ENCODE measurements around the gene HSPA9. TPM values are rescaled to one million over a fixed set of nuclear protein-coding genes. Genes with fewer than 3 reads are reported as not detected.

Gene HSPA9
- polyA plus RNA-seq, 1 donor (not counting 4 experiments of a cell fraction or from before 2014, with no cell fraction given): 195 TPM

- FAIRE-seq: no peak
- Histone ChIP-seq H3K27me3 (ENCODE audit: control insufficient read depth, extremely low read depth, insufficient read depth, low read length) (no peaks in the 10 kb centered on the region), H3K9me1 (ENCODE audit: control insufficient read depth, extremely low read depth, insufficient read depth, low read length) (no peaks in the 10 kb centered on the region), H2AFZ (ENCODE audit: control insufficient read depth, low read length) (no peak overlapping the region), H3K9ac (ENCODE audit: control insufficient read depth, extremely low read depth, insufficient read depth, low read length) (no peak overlapping the region), H3K4me2 (ENCODE audit: control insufficient read depth, extremely low read depth, insufficient read depth, low read depth, low read length) (no peak overlapping the region), H3K4me3 (ENCODE audit: control insufficient read depth in 2 of 3, extremely low read depth in 1 of 3, insufficient read depth in 2 of 3, low read depth in 1 of 3, low read length in 3 of 3) (no peak overlapping the region), H3K4me1 (ENCODE audit: control insufficient read depth, extremely low read depth, insufficient read depth, low read length) (no peaks in the 10 kb centered on the region), H3K36me3 (ENCODE audit: control insufficient read depth in 2 of 2, extremely low read depth in 1 of 2, insufficient read depth in 2 of 2, low read length in 2 of 2) (peaks cover 42 to 49% of the 10 kb centered on the region in 2 experiments), H4K20me1 (ENCODE audit: control insufficient read depth, extremely low read depth, insufficient read depth, low read length) (peaks cover 25% of the 10 kb centered on the region), H3K9me3 (ENCODE audit: control insufficient read depth, low read depth, low read length) (no peaks in the 10 kb centered on the region), H3K27ac (ENCODE audit: control insufficient read depth, insufficient read depth, low read length) (no peak overlapping the region), H3K79me2 (ENCODE audit: control insufficient read depth, insufficient read depth, low read length) (peaks cover 75% of the 10 kb centered on the region)
- DNase-seq (ENCODE audit: low read depth, low spot score): no peak
- dilution Hi-C loops (cut with MboI; ENCODE audit: extremely low pct_ligation_motif_present, low sequenced_read_pairs): no loop called here
- TF ChIP-seq CTCF (optimal IDR thresholded peaks at IDR 0.05 in 1 of 3, IDR thresholded peaks at IDR 0.05 in 1 of 3, conservative IDR thresholded peaks at IDR 0.05 in 1 of 3; ENCODE audit: extremely low read depth in 1 of 3, insufficient read depth in 2 of 3, low read length in 3 of 3): no peak
Observed at GRCh38 chr5:138566792-138567191, 8.4 kb downstream of the HSPA9 start.

- Histone ChIP-seq H3K4me2 (ENCODE audit: control insufficient read depth, extremely low read depth, insufficient read depth, low read depth, low read length) (no peak overlapping the region), H2AFZ (ENCODE audit: control insufficient read depth, low read length) (no peak overlapping the region), H3K36me3 (ENCODE audit: control insufficient read depth in 2 of 2, extremely low read depth in 1 of 2, insufficient read depth in 2 of 2, low read length in 2 of 2) (peaks cover 45% of the 10 kb centered on the region in 2 experiments), H3K27ac (ENCODE audit: control insufficient read depth, insufficient read depth, low read length) (no peak overlapping the region), H3K27me3 (ENCODE audit: control insufficient read depth, extremely low read depth, insufficient read depth, low read length) (no peaks in the 10 kb centered on the region), H4K20me1 (ENCODE audit: control insufficient read depth, extremely low read depth, insufficient read depth, low read length) (peaks cover 18% of the 10 kb centered on the region), H3K9ac (ENCODE audit: control insufficient read depth, extremely low read depth, insufficient read depth, low read length) (no peak overlapping the region), H3K79me2 (ENCODE audit: control insufficient read depth, insufficient read depth, low read length) (peaks cover 68% of the 10 kb centered on the region), H3K4me3 (ENCODE audit: control insufficient read depth in 2 of 3, extremely low read depth in 1 of 3, insufficient read depth in 2 of 3, low read depth in 1 of 3, low read length in 3 of 3) (no peak overlapping the region), H3K9me3 (ENCODE audit: control insufficient read depth, low read depth, low read length) (no peaks in the 10 kb centered on the region), H3K4me1 (ENCODE audit: control insufficient read depth, extremely low read depth, insufficient read depth, low read length) (no peaks in the 10 kb centered on the region), H3K9me1 (ENCODE audit: control insufficient read depth, extremely low read depth, insufficient read depth, low read length) (no peaks in the 10 kb centered on the region)
- no peak for FAIRE-seq
- dilution Hi-C loops (cut with MboI; ENCODE audit: extremely low pct_ligation_motif_present, low sequenced_read_pairs): no loop called here
- no peak for TF ChIP-seq EZH2 (IDR thresholded peaks at IDR 0.05; ENCODE audit: low read length)
- TF ChIP-seq CTCF (optimal IDR thresholded peaks at IDR 0.05 in 1 of 3, IDR thresholded peaks at IDR 0.05 in 1 of 3, conservative IDR thresholded peaks at IDR 0.05 in 1 of 3; ENCODE audit: extremely low read depth in 1 of 3, insufficient read depth in 2 of 3, low read length in 3 of 3): no peak
- no peak for DNase-seq (ENCODE audit: low read depth, low spot score)
Observed at GRCh38 chr5:138565100-138565821, 9.9 kb downstream of the HSPA9 start.
